Fibroblast of skin of abdomen (primary cell): Measurements from ENCODE around the gene CTXN1.
"Not testable (repeated sequence)": the region's sequence is repeated elsewhere in the genome, so short reads cannot be mapped to it uniquely, and the experiment has no call there.

Source experiments
- DNase-seq: peaks from one replicate; pipeline ENCODE4 v3.0.0-alpha.2; 2013

The CTXN1 gene

GRCh38 chr19:7898967-7899366, 27.0 kb downstream of the CTXN1 start:
- DNase-seq = no peak

GRCh38 chr19:7897292-7897691, 28.6 kb downstream of the CTXN1 start:
- DNase-seq = no peak

DNA sequence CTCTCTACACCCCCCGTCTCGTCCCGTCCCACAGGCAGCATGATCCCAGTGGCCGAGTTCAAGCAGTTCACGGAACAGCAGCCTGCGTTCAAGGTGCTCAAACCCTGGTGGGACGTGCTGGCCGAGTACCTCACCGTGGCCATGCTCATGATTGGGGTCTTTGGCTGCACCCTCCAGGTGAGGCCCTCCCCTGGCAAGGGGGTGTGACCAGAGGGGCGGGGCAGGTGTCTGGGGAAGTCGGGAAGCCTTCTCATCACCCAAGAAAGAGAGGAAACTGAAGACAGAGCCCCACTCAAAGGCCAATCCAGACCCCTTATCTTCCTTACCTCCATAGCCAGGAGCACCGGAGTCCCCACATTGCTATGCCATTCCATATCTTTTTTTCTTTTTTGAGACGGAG, 30.4 kb downstream of the CTXN1 start:
- no peak for DNase-seq

DNA sequence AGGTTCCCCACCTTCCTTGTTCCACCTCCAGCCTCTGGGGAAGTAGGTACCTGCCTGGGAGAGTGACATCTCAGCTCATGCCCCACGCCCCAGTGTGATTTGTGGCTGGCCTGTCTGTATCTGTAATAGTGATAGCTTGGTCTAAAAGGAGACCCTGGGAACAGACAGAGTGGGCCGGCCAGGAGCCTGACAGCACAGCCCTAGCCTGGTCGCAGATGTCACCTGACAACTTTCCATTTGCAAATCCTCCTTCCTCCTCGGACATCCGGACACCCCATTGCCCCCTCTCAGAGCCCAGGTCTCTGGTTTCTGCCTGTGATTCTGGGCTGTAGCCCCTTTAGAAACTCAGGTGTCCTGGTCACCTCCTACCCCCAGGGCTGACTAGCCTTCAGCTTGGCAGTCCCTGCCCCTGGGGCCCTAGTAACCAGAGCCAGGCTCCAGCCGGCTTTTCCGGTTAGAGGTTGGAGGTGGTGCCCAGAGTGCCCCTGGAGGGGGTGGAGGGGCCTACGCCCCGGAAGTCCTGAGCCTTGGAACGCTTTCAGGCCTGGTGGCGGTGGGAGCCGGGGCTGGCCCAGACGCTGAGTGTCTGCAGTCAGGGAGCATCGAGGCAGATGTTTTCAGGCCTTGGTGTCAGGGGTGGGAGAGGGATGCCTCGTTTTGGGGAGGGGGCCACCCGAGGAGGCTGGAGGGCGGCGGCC, 31.2 kb downstream of the CTXN1 start:
- DNase-seq = no peak

DNA sequence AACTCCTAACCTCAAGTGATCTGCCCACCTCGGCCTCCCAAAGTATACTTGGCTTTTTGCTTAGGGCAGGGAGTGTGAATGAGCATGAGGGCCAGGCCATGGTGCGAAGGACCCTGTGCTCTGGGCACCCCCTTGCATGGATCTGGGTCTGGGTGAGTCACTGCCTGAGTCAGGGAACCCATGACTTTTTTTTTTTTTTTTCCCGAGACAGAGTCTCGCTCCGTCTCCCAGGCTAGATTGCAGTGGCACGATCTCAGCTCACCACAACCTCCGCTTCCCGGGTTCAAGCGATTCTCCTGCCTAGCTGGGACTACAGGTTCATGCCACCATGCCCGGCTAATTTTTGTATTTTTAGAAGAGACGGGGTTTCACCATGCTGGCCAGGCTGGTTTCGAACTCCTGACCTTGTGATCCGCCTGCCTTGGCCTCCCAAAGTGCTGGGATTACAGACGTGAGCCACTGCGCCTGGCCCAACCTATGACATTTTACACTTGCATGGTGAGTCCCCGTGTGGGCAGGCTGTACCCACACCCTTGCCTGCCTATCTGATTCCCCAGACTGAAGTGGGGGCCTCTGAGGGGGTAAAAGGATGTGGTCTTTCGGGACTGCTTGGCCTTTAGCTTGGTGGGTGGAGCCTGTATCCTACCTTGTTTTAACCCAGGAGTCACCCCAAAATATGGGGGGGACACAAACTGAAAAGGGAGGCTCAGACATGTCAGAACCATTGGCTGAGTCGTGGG, 32.4 kb downstream of the CTXN1 start:
- DNase-seq = not testable (repeated sequence)

DNA sequence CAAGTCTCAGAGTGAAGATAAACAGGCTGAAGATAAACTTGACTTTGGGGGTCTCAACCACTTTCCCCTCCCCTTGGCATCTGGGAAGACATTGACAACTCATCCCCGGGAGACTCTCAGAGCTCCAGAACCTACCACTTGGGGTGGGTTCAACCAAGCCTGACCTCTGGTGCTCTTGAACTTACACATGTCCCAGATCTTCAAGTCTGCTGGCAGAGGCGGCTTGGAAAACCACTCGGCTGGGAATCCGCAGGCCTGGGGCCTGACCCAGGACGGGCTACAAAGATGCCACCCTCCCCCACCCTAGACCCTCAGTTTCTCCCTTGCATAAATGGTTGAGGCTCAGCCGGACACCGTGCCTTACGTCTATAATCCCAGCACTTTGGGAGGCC, 37.1 kb downstream of the CTXN1 start:
- no peak for DNase-seq

DNA sequence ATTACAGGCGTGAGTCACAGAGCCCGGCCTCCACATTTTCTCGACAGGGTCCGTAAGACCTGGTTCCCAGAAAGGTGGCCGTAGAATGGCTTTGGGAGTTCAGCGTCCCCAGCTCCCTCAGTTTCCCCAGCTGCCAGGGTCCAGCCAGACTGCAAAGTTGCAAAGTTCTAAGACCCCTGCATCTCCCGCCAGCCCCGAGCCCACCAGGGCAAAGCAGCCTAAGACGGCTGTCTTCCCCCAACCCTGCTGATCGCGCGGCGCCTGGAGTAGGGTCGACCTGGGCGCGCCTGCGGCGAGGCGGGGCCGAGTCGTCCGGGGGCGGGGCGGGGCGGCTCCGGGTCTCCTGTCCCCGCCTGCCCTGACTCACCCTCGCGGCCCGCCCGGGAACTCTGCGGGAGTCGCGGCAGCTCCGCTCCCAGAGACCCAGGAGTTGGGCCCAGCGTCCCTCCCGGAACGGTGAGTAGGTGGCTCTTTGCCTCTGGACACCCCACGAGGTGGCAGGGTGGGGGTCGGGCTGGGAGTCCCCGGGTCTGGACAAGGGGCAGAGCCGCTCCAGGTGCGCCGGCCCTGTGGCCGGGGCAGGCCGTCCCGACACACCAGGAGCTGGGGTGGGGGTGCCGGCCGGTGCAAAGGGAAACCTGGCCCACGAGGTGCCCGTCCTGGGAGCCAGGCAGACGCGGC, 37.6 kb downstream of the CTXN1 start, which contains the start of gene LRRC8E:
Gene LRRC8E (plus strand): TSS at position 366 of the 681 bp plus-strand sequence. CDS start 7,094 bp downstream, outside the sequence.
- DNase-seq = peak; percentile 71

DNA sequence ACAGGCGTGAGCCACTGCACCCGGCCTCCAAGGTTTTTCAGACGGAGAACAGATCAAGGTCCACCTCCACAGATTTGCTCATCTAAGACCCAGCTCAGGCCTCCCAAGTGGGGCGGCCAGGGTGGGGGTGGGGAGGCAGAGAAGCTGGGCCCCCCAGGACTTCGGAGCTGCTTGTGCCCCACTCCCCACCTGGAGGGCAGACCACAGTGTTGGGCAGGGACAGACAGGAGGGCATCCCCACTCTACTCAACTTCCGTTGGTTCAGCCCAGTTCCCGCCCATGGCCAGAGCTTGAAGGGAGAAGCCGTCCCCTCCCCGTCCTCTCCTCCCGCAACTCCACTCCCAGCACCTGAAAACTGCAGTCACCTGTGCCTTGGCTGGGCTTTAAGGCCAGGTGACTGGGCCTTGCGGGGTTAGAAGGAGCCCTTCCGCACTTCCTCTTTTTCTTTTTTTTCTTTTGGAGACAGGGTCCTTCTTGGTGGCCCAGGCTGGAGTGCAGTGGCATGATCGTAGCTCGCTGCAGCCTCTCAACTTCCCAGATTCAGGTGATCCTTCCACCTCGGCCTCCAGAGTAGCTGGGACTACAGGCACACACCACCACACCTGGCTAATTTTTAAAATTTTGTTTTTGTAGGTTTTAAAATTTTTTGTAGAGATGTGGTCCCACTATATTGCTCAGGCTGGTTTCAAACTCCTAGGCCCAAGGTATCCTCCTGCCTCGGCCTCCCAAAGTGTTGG, 38.4 kb downstream of the CTXN1 start:
- DNase-seq = no peak

- no peak for DNase-seq
These were observed 40.1 kb downstream of the CTXN1 start for GRCh38 chr19:7885818-7886217.

- no peak for DNase-seq
These were observed 42.0 kb downstream of the CTXN1 start for GRCh38 chr19:7883796-7884570.

GRCh38 chr19:7883105-7883504, 42.8 kb downstream of the CTXN1 start:
- no peak for DNase-seq

DNA sequence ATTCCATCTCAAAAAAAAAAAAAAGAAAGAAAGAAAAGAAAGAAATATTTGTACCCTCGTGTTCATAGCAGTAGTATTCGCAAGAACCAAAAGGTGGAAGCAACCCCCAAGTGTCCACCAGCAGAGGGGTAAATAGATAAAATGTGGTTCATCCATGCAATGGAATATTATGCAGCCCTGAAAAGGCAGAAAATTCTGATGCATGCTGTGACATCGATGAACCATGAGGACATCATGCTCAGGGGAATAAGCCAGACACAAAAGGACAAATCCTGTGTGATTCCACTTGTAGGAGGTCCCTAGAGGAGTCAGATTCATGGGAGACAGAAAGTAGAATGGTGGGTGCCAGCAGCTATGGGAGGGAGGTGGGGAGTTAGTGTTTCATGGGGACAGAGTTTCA, 44.0 kb downstream of the CTXN1 start:
- no peak for DNase-seq

GRCh38 chr19:7879836-7880235, 46.1 kb downstream of the CTXN1 start:
- DNase-seq = no peak

- DNase-seq = no peak
These were observed 46.7 kb downstream of the CTXN1 start for GRCh38 chr19:7879111-7879807.

GRCh38 chr19:7877249-7877836, 48.6 kb downstream of the CTXN1 start:
- DNase-seq = no peak

DNA sequence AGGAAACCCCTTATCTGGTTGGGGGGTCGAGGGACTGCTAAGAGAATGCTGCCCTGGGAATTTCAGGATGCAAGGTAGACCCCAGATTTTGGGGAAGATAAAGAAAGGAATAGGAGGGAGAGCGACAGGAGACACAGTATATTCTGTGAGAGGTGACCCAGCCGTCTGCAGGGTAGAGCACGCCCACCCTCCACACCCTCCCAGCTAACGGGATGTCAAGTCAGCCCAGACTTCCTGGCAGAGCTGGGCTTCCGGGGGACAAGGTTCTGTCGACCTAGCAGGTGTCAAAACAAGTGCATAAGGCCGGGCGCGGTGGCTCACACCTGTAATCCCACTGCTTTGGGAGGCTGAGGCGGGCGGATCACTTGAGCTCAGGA, 51.0 kb downstream of the CTXN1 start:
- no peak for DNase-seq
